KMS-11 (cell line): ENCODE data around the gene PDE6H.

Source experiments
- H2AFZ ChIP-seq: fragments of 200-600 bp; sonication (generic); 2 replicates; pipeline ENCODE4 v1.6.1; 2016; ENCODE audit warnings: antibody characterized with exemption, mixed run types, low read depth
- H3K27ac ChIP-seq: fragments of 200-600 bp; sonication (generic); 2 replicates; pipeline ENCODE4 v1.6.1; 2016; ENCODE audit warnings: mild to moderate bottlenecking, mixed run types
- H3K27me3 ChIP-seq: fragments of 200-600 bp; sonication (generic); 2 replicates; pipeline ENCODE4 v1.6.1; 2017; ENCODE audit warnings: mild to moderate bottlenecking, low read depth, mixed run types, moderate library complexity; ENCODE audit not compliant: insufficient read depth
- H3K36me3 ChIP-seq: fragments of 200-600 bp; sonication (generic); 2 replicates; pipeline ENCODE4 v1.6.1; 2017; ENCODE audit warnings: mild to moderate bottlenecking, mixed run types; ENCODE audit not compliant: insufficient read depth
- H3K4me1 ChIP-seq: fragments of 200-600 bp; sonication (generic); 2 replicates; pipeline ENCODE4 v1.6.1; 2016; ENCODE audit warnings: mild to moderate bottlenecking, low read depth, mixed run types; ENCODE audit not compliant: poor library complexity, severe bottlenecking
- H3K4me2 ChIP-seq: fragments of 200-600 bp; sonication (generic); 2 replicates; pipeline ENCODE4 v1.7.0; 2016; ENCODE audit warnings: mild to moderate bottlenecking, mixed run types
- H3K4me3 ChIP-seq: fragments of 200-600 bp; sonication (generic); IDR thresholded peaks from 2 replicates; pipeline ENCODE4 v1.6.1; 2017; ENCODE audit warnings: low read depth, low read length, mixed read lengths; ENCODE audit not compliant: insufficient read depth
- H3K79me2 ChIP-seq: fragments of 200-600 bp; sonication (generic); 2 replicates; pipeline ENCODE4 v1.6.1; 2016; ENCODE audit warnings: low read depth, mixed run types; ENCODE audit not compliant: insufficient read depth
- H3K9ac ChIP-seq: fragments of 200-600 bp; sonication (generic); 2 replicates; pipeline ENCODE4 v1.6.1; 2016; ENCODE audit warnings: mild to moderate bottlenecking, mixed run types
- H4K20me1 ChIP-seq: fragments of 200-600 bp; sonication (generic); 2 replicates; pipeline ENCODE4 v1.6.1; 2016; ENCODE audit warnings: mild to moderate bottlenecking, mixed run types; ENCODE audit not compliant: insufficient read depth
- CTCF ChIP-seq: fragments of 200-600 bp; sonication (generic); conservative IDR thresholded peaks from 2 replicates; pipeline ENCODE4 v1.6.1; 2017; ENCODE audit warnings: low read depth, mild to moderate bottlenecking, antibody characterized with exemption, low read length, moderate library complexity, mixed read lengths

Gene PDE6H

GRCh38 chr12:14999021-14999694 is 26.3 kb downstream of the PDE6H start:
- H2AFZ ChIP-seq = no peak overlapping the region

GRCh38 chr12:14999695-15000365 is 27.0 kb downstream of the PDE6H start:
- no peaks in the 10 kb centered on the region for H3K27me3 ChIP-seq
- H2AFZ ChIP-seq = no peak overlapping the region
- H4K20me1 ChIP-seq = no peaks in the 10 kb centered on the region
- H3K4me1 ChIP-seq = peaks cover 3% of the 10 kb centered on the region
- TF ChIP-seq CTCF = no peak
- H3K4me2 ChIP-seq = no peak overlapping the region
- no peak overlapping the region for H3K9ac ChIP-seq
- H3K36me3 ChIP-seq = no peaks in the 10 kb centered on the region
- H3K27ac ChIP-seq = no peak overlapping the region
- no peak overlapping the region for H3K4me3 ChIP-seq
- H3K79me2 ChIP-seq = no peaks in the 10 kb centered on the region

More at GRCh38 chr12:14999021-14999694, 26.3 kb downstream of the PDE6H start:
- no peaks in the 10 kb centered on the region for H4K20me1 ChIP-seq
- no peak for TF ChIP-seq CTCF
- H3K27ac ChIP-seq = no peak overlapping the region
- H3K79me2 ChIP-seq = no peaks in the 10 kb centered on the region
- no peaks in the 10 kb centered on the region for H3K36me3 ChIP-seq
- no peak overlapping the region for H3K4me3 ChIP-seq
- no peak overlapping the region for H3K4me2 ChIP-seq
- peaks cover 3% of the 10 kb centered on the region for H3K4me1 ChIP-seq
- no peaks in the 10 kb centered on the region for H3K27me3 ChIP-seq
- H3K9ac ChIP-seq = no peak overlapping the region

- Histone ChIP-seq H3K79me2 (no peaks in the 10 kb centered on the region), H3K27ac (no peak overlapping the region), H4K20me1 (no peaks in the 10 kb centered on the region), H3K4me1 (peaks cover 2% of the 10 kb centered on the region), H3K4me2 (no peak overlapping the region), H3K9ac (no peak overlapping the region), H2AFZ (no peak overlapping the region), H3K36me3 (no peaks in the 10 kb centered on the region), H3K4me3 (no peak overlapping the region), H3K27me3 (no peaks in the 10 kb centered on the region)
- TF ChIP-seq CTCF = no peak
These were observed 27.7 kb downstream of the PDE6H start for GRCh38 chr12:15000575-15000974.

- no peaks in the 10 kb centered on the region for H3K4me1 ChIP-seq
- TF ChIP-seq CTCF = no peak
- H2AFZ ChIP-seq = no peak overlapping the region
- no peaks in the 10 kb centered on the region for H4K20me1 ChIP-seq
- no peaks in the 10 kb centered on the region for H3K79me2 ChIP-seq
- no peaks in the 10 kb centered on the region for H3K36me3 ChIP-seq
- H3K4me2 ChIP-seq = no peak overlapping the region
- H3K4me3 ChIP-seq = no peak overlapping the region
- no peaks in the 10 kb centered on the region for H3K27me3 ChIP-seq
- H3K27ac ChIP-seq = no peak overlapping the region
- no peak overlapping the region for H3K9ac ChIP-seq
These were observed 29.0 kb downstream of the PDE6H start for GRCh38 chr12:15001733-15002382.
